Heart left ventricle (tissue), 16 donors: ENCODE results near the gene CALU. TPM values are rescaled to one million over a fixed set of nuclear protein-coding genes. Genes with fewer than 3 reads are reported as not detected.

Experiments
- ATAC-seq, 4 donors: fragments of 200-7000 bp; cut with Tn5 transposase; one replicate each; pipeline ENCODE4 v1.9.1; 2020 to 2022; ENCODE audit warnings: moderate library complexity in 4 of 4, mild to moderate bottlenecking in 3 of 4, moderate number of reproducible peaks in 1 of 4
- DNase-seq, 5 donors: peaks; one replicate each; pipeline ENCODE4 v3.0.0-alpha.2; 2020
- H3K27ac ChIP-seq, 12 donors: fragments of 200-600 bp; sonication (generic) in 4 of 12; one replicate each; pipeline versions ENCODE4 v1.5.0 to v1.8.0; 2016 to 2022; ENCODE audit warnings: mild to moderate bottlenecking in 2 of 12
- H3K27me3 ChIP-seq, 9 donors: fragments of 200-600 bp; sonication (generic) in 2 of 9; one replicate each; pipeline versions ENCODE4 v1.5.1 to v1.8.0; 2016 to 2022; ENCODE audit warnings: mild to moderate bottlenecking in 3 of 9
- H3K36me3 ChIP-seq, 9 donors: fragments of 200-600 bp; sonication (generic) in 2 of 9; one replicate each; pipeline versions ENCODE4 v1.5.0 to v1.8.0; 2018 to 2022; ENCODE audit warnings: mild to moderate bottlenecking in 2 of 9
- H3K4me1 ChIP-seq, 12 donors: fragments of 200-600 bp; sonication (generic) in 4 of 12; one replicate each; pipeline versions ENCODE4 v1.5.0 to v1.8.0; 2016 to 2022; ENCODE audit warnings: mild to moderate bottlenecking in 3 of 12
- H3K4me3 ChIP-seq, 12 donors: fragments of 200-600 bp; sonication (generic) in 4 of 12; one replicate each; pipeline versions ENCODE4 v1.5.0 to v1.8.0; 2017 to 2022; ENCODE audit warnings: mild to moderate bottlenecking in 9 of 12, moderate library complexity in 4 of 12
- H3K9me3 ChIP-seq, 12 donors: fragments of 200-600 bp; sonication (generic) in 4 of 12; one replicate each; pipeline versions ENCODE4 v1.5.0 to v1.8.0; 2016 to 2022; ENCODE audit warnings: mild to moderate bottlenecking in 1 of 12
- CTCF ChIP-seq, 12 donors: fragments of 200-600 bp; sonication (generic) in 4 of 12; IDR thresholded peaks; one replicate each; pipeline versions ENCODE4 v1.5.0 to v1.8.0; 2018 to 2022; ENCODE audit warnings: antibody characterized with exemption in 12 of 12, mild to moderate bottlenecking in 5 of 12
- POLR2A ChIP-seq, 2 donors: fragments of 450-650 bp; IDR thresholded peaks; one replicate each; pipeline ENCODE4 v1.6.1; 2017; ENCODE audit warnings: antibody characterized with exemption in 2 of 2, mild to moderate bottlenecking in 2 of 2, moderate library complexity in 2 of 2
- WGBS, 4 donors: extraction: QIAGEN DNeasy Blood & Tissue Kit in 2 of 4; methylation state at CpG; one replicate each; pipeline versions ENCODE4 v1.1.5 to v1.1.7; 2013 to 2018; 5-methylcytosine and 5-hydroxymethylcytosine counted together
- intact Hi-C, 10 donors: fragments of 100-400 bp; cut with DNase I; formaldehyde crosslinking; loops; one replicate each; pipeline versions ENCODE4 v1.11.1 to v1.14.2; 2022
- polyA plus RNA-seq, 2 donors: library from polyadenylated mRNA; stranded (reverse); fragments of 200-250 nt; gene quantifications; one replicate each; pipeline ENCODE4 v1.2.3, GENCODE V29; 2013
- total RNA-seq, 9 donors: library from RNA; depleted of rRNA in 2 of 9; stranded (reverse); fragments of >200 nt in 2 of 9; fragmentation: NEBNext Ultra II Directional in 3 of 9; extraction: Animal tissue kit (Norgen Biotek cat#: 25700) in 3 of 9; gene quantifications; one replicate each; pipeline versions ENCODE4 v1.1.0 to v1.2.4, GENCODE V29; 2016 to 2023
- donor health status: ischemic (EF 13 %, LVEDD 7.1; RV severe dilation, severe dysfunction).
- donor health status: healthy with polysubstance abuse.
- donor health status: DM: no; HTN: yes; CAD: no.
- donor health status: DM: no; HTN: no; CAD: no.
- donor health status: ischemic (EF 25% LVEDD 6.9; RV normal size, moderate dysfunction).
- donor health status: ischemic (EF 25% LVEDD 5.7; RV mildly dilated, moderate dysfunction).
- donor health status: healthy.
- donor health status: DM: yes; HTN: yes; CAD: no.
- donor health status: ischemic (EF 35%, LVEDD 5.7; RV mildly dilated, moderate dysfunction).
- donor health status: nonischemic (EF 11% LVEDD 7.7; RV severe dilation, severe dysfunction).
- donor health status: DM: yes; HTN: yes; CAD: no.
- donor health status: PGD.
- donor health status: ischemic (EF 29% LVEDD 5.4; RV normal size, mild dysfunction).
- donor health status: nonischemic (EF 23%, LVEDD 6.1; RV moderate dilation, normal function).

CALU gene
- total and polyA plus RNA-seq, 11 donors, result 51.4 to 689 (median 257) TPM

GRCh38 chr7:128733278-128733645 is 5.9 kb upstream of the CALU start:
- DNase-seq (no peak), ATAC-seq (no peak)
- 51 to 73% (median 64%) methylated on average over 2 of the region's 2 CpGs for WGBS, 4 donors
- Histone ChIP-seq H3K4me3 (no peak overlapping the region), H3K9me3 (no peaks in the 10 kb centered on the region), H3K4me1 (peaks cover 0 to 19% (median 1%) of the 10 kb centered on the region in 12 donors), H3K27ac (peak overlapping the region in 1 of 12 donors; percentile 32), H3K36me3 (no peaks in the 10 kb centered on the region), H3K27me3 (no peaks in the 10 kb centered on the region)
- TF ChIP-seq CTCF (IDR thresholded peaks at IDR 0.05) (no peak), POLR2A (IDR thresholded peaks at IDR 0.05) (no peak)
- intact Hi-C loops, result loop anchor here in 1 of 10 donors (5.0 kb wide), 1 partner anchor 134 kb away; a partner anchor contains a TSS

- DNase-seq, result no peak
- Histone ChIP-seq H3K27me3 (no peaks in the 10 kb centered on the region), H3K4me1 (peaks cover 0 to 25% (median 6%) of the 10 kb centered on the region in 12 donors), H3K36me3 (no peaks in the 10 kb centered on the region), H3K9me3 (no peaks in the 10 kb centered on the region), H3K27ac (peak overlapping the region in 1 of 12 donors; percentile 32), H3K4me3 (no peak overlapping the region)
- WGBS, 4 donors, result 94 to 100% (median 96%) methylated on average over 1 of the region's 1 CpG
- intact Hi-C loops, result loop anchor here in 5 of 10 donors (5.0 kb wide), 5 partner anchors 57 to 147 kb away; partner anchors contain the start of genes ATP6V1F (in 2 of the 5), CCDC136 (in 2 of the 5) and FLNC (in 2 of the 5)
- ATAC-seq, result no peak
- TF ChIP-seq CTCF (IDR thresholded peaks at IDR 0.05) (no peak), POLR2A (IDR thresholded peaks at IDR 0.05) (no peak)
These were observed 4.3 kb upstream of the CALU start for GRCh38 chr7:128734890-128735289.

- Histone ChIP-seq H3K9me3 (no peaks in the 10 kb centered on the region), H3K4me3 (no peak overlapping the region), H3K4me1 (peaks cover 0 to 30% (median 9%) of the 10 kb centered on the region in 12 donors), H3K27ac (peak overlapping the region in 1 of 12 donors; percentile 32), H3K27me3 (no peaks in the 10 kb centered on the region), H3K36me3 (no peaks in the 10 kb centered on the region)
- ATAC-seq (no peak), DNase-seq (no peak)
- 87 to 91% (median 90%) methylated on average over 5 of the region's 5 CpGs for WGBS, 4 donors
- intact Hi-C loops, result loop anchor here in 4 of 10 donors (5.0 kb wide), 4 partner anchors 57 to 147 kb away; partner anchors contain the start of genes ATP6V1F (in 2 of the 4), CCDC136 (in 2 of the 4) and FLNC (in 2 of the 4)
- TF ChIP-seq CTCF (IDR thresholded peaks at IDR 0.05), result no peak
These were observed 3.7 kb upstream of the CALU start for GRCh38 chr7:128735436-128735835.

GRCh38 chr7:128737441-128737840 is 1.7 kb upstream of the CALU start:
- DNase-seq, result no peak
- peak overlapping the region in 1 of 12 donors; percentile 93 for H3K27ac ChIP-seq
- H3K4me1 ChIP-seq, result peaks cover 7 to 50% (median 29%) of the 10 kb centered on the region in 12 donors
- 94 to 99% (median 97%) methylated on average over 4 of the region's 4 CpGs for WGBS, 4 donors
- intact Hi-C loops, result loop anchor here in 4 of 10 donors (5.0 kb wide), 4 partner anchors 55 to 145 kb away; partner anchors contain the start of genes ATP6V1F (in 2 of the 4), CCDC136 (in 2 of the 4) and FLNC (in 2 of the 4)
- H3K9me3 ChIP-seq, result no peaks in the 10 kb centered on the region
- no peak for TF ChIP-seq CTCF (IDR thresholded peaks at IDR 0.05)
- no peak for TF ChIP-seq POLR2A (IDR thresholded peaks at IDR 0.05)
- no peak overlapping the region for H3K4me3 ChIP-seq
- no peaks in the 10 kb centered on the region for H3K27me3 ChIP-seq
- no peak for ATAC-seq
- H3K36me3 ChIP-seq, result no peaks in the 10 kb centered on the region
